ENCODE results near the gene ZIC1. TPM values are rescaled to one million over a fixed set of nuclear protein-coding genes. Genes with fewer than 3 reads are reported as not detected.

Gene ZIC1
- total and polyA plus RNA-seq, 2 donors (not counting 1 experiment from before 2014, with no cell fraction given): not detected

DNA sequence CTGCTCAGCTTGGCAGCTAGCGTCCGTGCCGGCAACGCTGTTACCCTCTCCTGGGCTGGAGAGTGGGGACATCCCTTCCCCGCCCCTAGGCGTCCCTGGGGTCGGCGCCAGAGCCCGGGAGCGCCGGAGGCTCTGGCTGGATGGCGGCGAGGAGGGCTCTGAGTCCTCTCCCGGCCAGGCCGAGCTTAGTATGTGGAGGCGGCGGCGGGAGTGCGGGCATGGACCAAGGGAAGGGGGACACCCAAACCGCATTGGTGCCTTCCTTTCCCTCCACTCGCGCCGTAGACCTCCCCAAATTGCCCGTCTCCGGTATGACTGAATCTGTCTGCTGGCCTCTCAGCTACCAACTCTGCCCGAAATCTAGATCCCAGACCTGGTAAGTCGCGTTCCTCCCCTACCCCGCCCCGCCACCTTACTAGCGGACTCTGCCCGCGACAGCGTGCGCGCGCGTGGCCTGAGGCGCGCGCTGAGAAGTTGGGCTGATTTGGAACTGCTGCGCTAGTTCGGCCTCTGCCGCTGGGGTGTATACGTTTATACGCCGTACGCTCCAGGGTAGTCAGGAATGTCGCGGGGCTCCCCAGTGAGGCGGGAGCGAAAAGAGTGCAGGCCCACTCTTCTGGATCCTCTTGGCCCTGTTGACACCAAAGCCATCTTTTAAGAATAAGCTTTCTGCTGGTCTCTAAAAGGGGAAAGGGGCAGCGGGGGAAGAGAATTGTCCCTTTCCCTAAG, 12.2 kb downstream of the ZIC1 start:
- ATAC-seq (ENCODE audit: low read depth) (no peak), DNase-seq (no peak)
- Histone ChIP-seq H4K20me1 (ENCODE audit: control insufficient read depth, insufficient read depth, low read length, poor library complexity, severe bottlenecking) (no peaks in the 10 kb centered on the region), H3K4me2 (replicated peaks; ENCODE audit: low read depth, low read length, poor library complexity, severe bottlenecking) (no peak overlapping the region), H3K27me3 (replicated peaks in 1 of 4; ENCODE audit: control extremely low read depth in 1 of 4, control insufficient read depth in 3 of 4, insufficient read depth in 4 of 4, low read length in 3 of 4) (peaks cover 0 to 68% (median 44%) of the 10 kb centered on the region in 4 experiments), H3K9ac (ENCODE audit: low read length) (no peak overlapping the region), H3K79me2 (ENCODE audit: control insufficient read depth, insufficient read depth, low read length) (no peaks in the 10 kb centered on the region), H3K27ac (ENCODE audit: low read length in 2 of 2) (no peak overlapping the region), H2AFZ (ENCODE audit: insufficient read depth, low read depth, low read length, poor library complexity, severe bottlenecking) (no peak overlapping the region), H3K36me3 (replicated peaks in 1 of 2; ENCODE audit: control extremely low read depth in 1 of 2, control insufficient read depth in 1 of 2, extremely low read depth in 1 of 2, insufficient read depth in 2 of 2, low read length in 1 of 2) (no peaks in the 10 kb centered on the region), H3K4me1 (ENCODE audit: control insufficient read depth in 2 of 2, insufficient read depth in 2 of 2, low read length in 2 of 2) (peaks cover 5 to 7% of the 10 kb centered on the region in 2 donors), H3K9me3 (ENCODE audit: control extremely low read depth in 1 of 3, control insufficient read depth in 2 of 3, insufficient read depth in 1 of 3, low read length in 2 of 3) (peaks cover 0 to 45% (median 0%) of the 10 kb centered on the region in 3 donors), H3K4me3 (ENCODE audit: control extremely low read depth in 1 of 5, extremely low read depth in 1 of 5, insufficient read depth in 1 of 5, low read depth in 2 of 5, low read length in 4 of 5) (no peak overlapping the region)
- Mint-ChIP-seq H3K4me1 (peaks cover 4% of the 10 kb centered on the region), H3K4me3 (no peak overlapping the region), H3K27me3 (peaks cover 69% of the 10 kb centered on the region), H3K9me3 (ENCODE audit: insufficient read depth) (peaks cover 2% of the 10 kb centered on the region), H3K27ac (no peak overlapping the region)
- POLR2A ChIA-PET: no interaction called here
- CTCF ChIA-PET: no interaction called here
- no peak for TF ChIP-seq EZH2 (IDR thresholded peaks at IDR 0.05; ENCODE audit: borderline replicate concordance, insufficient read depth, low read depth, low read length, poor library complexity, severe bottlenecking)
- TF ChIP-seq, protein P1, sequence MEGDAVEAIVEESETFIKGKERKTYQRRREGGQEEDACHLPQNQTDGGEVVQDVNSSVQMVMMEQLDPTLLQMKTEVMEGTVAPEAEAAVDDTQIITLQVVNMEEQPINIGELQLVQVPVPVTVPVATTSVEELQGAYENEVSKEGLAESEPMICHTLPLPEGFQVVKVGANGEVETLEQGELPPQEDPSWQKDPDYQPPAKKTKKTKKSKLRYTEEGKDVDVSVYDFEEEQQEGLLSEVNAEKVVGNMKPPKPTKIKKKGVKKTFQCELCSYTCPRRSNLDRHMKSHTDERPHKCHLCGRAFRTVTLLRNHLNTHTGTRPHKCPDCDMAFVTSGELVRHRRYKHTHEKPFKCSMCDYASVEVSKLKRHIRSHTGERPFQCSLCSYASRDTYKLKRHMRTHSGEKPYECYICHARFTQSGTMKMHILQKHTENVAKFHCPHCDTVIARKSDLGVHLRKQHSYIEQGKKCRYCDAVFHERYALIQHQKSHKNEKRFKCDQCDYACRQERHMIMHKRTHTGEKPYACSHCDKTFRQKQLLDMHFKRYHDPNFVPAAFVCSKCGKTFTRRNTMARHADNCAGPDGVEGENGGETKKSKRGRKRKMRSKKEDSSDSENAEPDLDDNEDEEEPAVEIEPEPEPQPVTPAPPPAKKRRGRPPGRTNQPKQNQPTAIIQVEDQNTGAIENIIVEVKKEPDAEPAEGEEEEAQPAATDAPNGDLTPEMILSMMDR (IDR thresholded peaks at IDR 0.05): no peak
- intact Hi-C loops (cut with micrococcal nuclease): no loop called here
- WGBS (ENCODE audit: insufficient coverage): 18% methylated on average over 49 of the region's 53 CpGs

GRCh38 chr3:147422196-147422595, 13.0 kb downstream of the ZIC1 start:
- no peaks in the 10 kb centered on the region for H4K20me1 ChIP-seq (ENCODE audit: control insufficient read depth, insufficient read depth, low read length, poor library complexity, severe bottlenecking)
- H3K4me1 ChIP-seq (ENCODE audit: control insufficient read depth in 2 of 2, insufficient read depth in 2 of 2, low read length in 2 of 2): peaks cover 5 to 7% of the 10 kb centered on the region in 2 donors
- no peak overlapping the region for H2AFZ ChIP-seq (ENCODE audit: insufficient read depth, low read depth, low read length, poor library complexity, severe bottlenecking)
- ChIA-PET CTCF (no interaction called here), POLR2A (no interaction called here)
- WGBS (ENCODE audit: insufficient coverage): 11% methylated on average over 13 of the region's 15 CpGs
- H3K79me2 ChIP-seq (ENCODE audit: control insufficient read depth, insufficient read depth, low read length): no peaks in the 10 kb centered on the region
- no peak overlapping the region for H3K4me3 ChIP-seq (ENCODE audit: control extremely low read depth in 1 of 5, extremely low read depth in 1 of 5, insufficient read depth in 1 of 5, low read depth in 2 of 5, low read length in 4 of 5)
- peaks cover 0 to 68% (median 44%) of the 10 kb centered on the region in 4 experiments for H3K27me3 ChIP-seq (replicated peaks in 1 of 4; ENCODE audit: control extremely low read depth in 1 of 4, control insufficient read depth in 3 of 4, insufficient read depth in 4 of 4, low read length in 3 of 4)
- TF ChIP-seq, protein P1 (IDR thresholded peaks at IDR 0.05): no peak
- TF ChIP-seq EZH2 (IDR thresholded peaks at IDR 0.05; ENCODE audit: borderline replicate concordance, insufficient read depth, low read depth, low read length, poor library complexity, severe bottlenecking): no peak
- ATAC-seq (ENCODE audit: low read depth) (no peak), DNase-seq (no peak)
- Mint-ChIP-seq H3K9me3 (ENCODE audit: insufficient read depth) (peaks cover 2% of the 10 kb centered on the region), H3K4me3 (no peak overlapping the region), H3K27ac (no peak overlapping the region), H3K27me3 (peaks cover 63% of the 10 kb centered on the region), H3K4me1 (peaks cover 4% of the 10 kb centered on the region)
- H3K9ac ChIP-seq (ENCODE audit: low read length): no peak overlapping the region
- H3K36me3 ChIP-seq (replicated peaks in 1 of 2; ENCODE audit: control extremely low read depth in 1 of 2, control insufficient read depth in 1 of 2, extremely low read depth in 1 of 2, insufficient read depth in 2 of 2, low read length in 1 of 2): no peaks in the 10 kb centered on the region
- H3K27ac ChIP-seq (ENCODE audit: low read length in 2 of 2): no peak overlapping the region
- intact Hi-C loops (cut with micrococcal nuclease): no loop called here
- H3K9me3 ChIP-seq (ENCODE audit: control extremely low read depth in 1 of 3, control insufficient read depth in 2 of 3, insufficient read depth in 1 of 3, low read length in 2 of 3): peaks cover 0 to 45% (median 0%) of the 10 kb centered on the region in 3 donors
- no peak overlapping the region for H3K4me2 ChIP-seq (replicated peaks; ENCODE audit: low read depth, low read length, poor library complexity, severe bottlenecking)

Measured in B cell (primary cell).